HEK293 (cell line): ENCODE measurements around the gene ASPDH.

ENCODE experiments used
- CTCF ChIP-seq: fragments of 450-650 bp; formaldehyde crosslinking; IDR thresholded peaks from 2 replicates; pipeline ENCODE4 v1.5.1; 2016; ENCODE audit warnings: missing biosample characterization, missing genetic modification characterization
- MYNN ChIP-seq: fragments of 450-650 bp; formaldehyde crosslinking; IDR thresholded peaks from 2 replicates; pipeline ENCODE4 v1.5.1; 2016; ENCODE audit warnings: missing biosample characterization, missing genetic modification characterization, borderline replicate concordance
- ZBTB7A ChIP-seq: fragments of 450-650 bp; formaldehyde crosslinking; IDR thresholded peaks from 2 replicates; pipeline ENCODE4 v1.5.1; 2016; ENCODE audit warnings: low read depth, missing biosample characterization, missing genetic modification characterization
- ZNF184 ChIP-seq: fragments of 450-650 bp; IDR thresholded peaks from 2 replicates; pipeline ENCODE4 v1.5.1; 2018; ENCODE audit warnings: missing biosample characterization, mild to moderate bottlenecking, missing genetic modification characterization

- TF ChIP-seq CTCF (no peak), MYNN (tag by site-specific recombination) (no peak), ZNF184 (tag by site-specific recombination) (no peak), ZBTB7A (tag by site-specific recombination) (no peak)
Measured at GRCh38 chr19:50517704-50518075, 4.0 kb upstream of the ASPDH start.
